Stromal cell of bone marrow (primary cell): Measurements from ENCODE around the gene ASF1A.
"Not testable (repeated sequence)": the region's sequence is repeated elsewhere in the genome, so short reads cannot be mapped to it uniquely, and the experiment has no call there.

Source experiments
- DNase-seq: peaks from one replicate; pipeline ENCODE4 v3.0.0-alpha.2; 2012; ENCODE audit warnings: low read depth

ASF1A gene

DNA sequence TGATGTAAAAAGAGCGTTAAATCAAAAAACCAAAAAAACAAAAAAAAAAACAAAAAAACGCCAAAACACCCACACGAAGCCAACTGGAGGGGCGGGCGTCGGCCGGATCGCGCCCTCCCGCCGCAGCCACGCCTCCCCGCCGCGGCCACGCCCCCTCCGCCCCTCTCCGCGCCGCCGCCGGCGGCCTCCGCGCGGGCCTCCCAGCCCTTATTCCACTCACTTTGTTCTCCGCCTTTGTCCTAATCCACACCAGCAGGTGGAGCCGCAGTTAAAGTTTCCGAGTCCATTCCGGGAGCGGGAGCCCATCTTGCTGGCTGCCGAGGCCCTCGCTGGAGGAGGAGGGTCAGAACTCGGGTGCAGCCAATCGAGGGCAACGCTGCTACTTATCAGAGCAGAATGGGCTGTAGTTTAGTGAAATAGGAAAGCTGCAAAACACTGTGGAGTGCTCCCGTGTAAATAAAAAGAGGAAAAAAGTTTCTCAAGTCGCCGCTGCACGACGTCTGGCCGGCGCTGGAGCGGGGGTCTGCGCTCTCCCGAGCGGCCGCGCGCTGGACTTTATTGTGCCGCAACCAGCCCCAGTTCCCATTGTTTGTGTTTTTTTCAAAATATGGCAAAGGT lies at the start of gene ASF1A:
Gene ASF1A, plus strand, starts transcription at position 346 of the 618 bp plus-strand sequence. Its CDS starts 262 bp downstream, at position 608.
- DNase-seq = peak; percentile 99

DNA sequence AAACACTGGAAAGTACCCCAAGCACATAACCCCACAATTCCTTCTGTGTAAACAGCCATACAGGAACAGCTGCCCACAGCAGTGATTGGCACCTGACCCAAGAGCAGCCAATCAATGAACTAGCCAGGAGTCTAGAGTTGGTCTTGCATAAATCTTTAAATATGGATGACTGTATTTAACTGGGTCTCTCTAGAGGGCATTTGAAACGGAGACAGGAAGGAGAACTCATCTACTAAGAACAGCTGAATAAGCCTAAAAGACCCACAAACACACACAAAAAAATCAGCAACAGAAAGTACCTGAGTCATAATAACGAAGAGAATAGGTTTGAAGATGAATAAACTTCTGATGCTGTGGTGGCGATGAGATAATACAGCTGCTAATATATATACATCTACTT lies 49.0 kb upstream of the ASF1A start:
- no peak for DNase-seq

DNA sequence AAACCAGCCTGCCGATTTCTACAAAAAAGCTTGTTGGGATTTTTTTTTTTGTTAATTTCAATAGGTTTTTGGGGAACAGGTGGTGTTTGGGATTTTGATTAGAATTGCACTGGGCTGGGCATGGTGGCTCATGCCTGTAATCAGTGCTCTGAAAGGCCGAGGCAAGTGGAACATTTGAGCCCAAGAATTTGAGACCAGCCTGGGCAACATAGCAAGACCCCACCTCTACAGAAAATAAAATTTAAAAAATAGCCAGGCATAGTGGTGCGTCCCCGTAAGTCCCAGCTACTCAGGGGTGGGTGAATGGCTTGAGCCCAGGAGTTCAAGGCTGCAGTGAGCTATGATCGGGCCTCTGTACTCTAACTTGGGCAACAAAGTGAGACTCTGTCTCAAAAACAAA lies 40.5 kb upstream of the ASF1A start:
- DNase-seq = no peak

DNA sequence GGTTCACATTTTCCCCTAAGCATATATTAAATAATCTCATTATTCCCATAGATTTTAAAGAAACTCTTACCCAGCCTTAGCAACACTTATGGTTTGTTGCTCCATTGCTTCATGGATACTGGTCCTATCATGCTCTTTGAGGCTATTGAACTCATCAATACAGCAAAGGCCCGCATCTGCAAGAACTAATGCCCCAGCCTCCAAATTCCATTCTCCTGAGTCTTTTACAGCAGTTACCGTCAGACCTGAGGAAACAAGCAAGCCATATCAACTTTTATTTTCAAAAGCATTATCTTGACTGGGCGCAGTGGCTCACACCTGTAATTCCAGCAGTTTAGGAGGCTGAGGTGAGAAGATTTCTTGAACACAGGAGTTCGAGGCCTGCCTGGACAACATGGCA lies 37.7 kb upstream of the ASF1A start:
- no peak for DNase-seq

DNA sequence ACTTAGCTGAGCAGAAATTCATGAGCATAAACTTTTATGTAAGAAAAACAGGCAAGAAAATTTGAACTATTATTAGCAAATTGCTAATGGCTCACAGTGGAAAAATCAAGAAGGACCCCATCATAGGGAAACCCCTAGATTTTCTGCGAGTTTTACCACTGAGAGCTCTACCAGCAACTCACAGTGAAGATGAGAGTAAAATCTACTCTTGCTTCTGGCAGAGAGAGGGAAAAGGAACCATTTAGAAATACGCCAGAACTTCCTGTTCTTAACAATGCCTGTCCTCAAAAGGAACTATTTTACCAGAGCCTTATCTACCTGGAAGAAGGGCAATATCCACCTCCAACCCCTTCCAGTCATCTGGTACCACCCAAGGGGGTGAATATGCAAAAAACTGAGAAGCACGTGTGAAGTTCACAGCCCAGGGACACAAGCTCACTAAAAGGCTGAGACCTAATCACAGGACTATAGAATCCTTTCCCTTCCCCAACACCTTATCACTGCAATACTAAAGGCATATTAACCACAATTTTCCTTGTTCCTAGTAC lies 34.4 kb upstream of the ASF1A start:
- no peak for DNase-seq

DNA sequence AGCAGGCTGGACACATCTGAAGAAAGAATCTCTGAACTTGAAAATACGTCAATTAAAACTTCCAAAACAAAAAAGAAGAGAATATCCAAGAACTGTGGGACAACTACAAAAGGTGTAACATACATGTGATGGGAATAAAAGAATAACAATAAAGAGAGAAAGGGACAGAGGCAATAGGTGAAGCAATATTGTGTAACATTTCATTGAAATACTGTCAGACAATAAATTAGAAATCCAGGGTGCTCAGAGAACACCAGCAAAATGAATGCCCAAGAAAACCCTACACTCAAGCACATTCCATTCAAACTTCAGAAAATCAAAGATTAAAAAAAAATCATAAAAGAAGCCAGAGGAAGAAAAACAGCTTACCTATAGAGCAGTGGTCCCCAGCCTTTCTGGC lies 33.6 kb upstream of the ASF1A start:
- DNase-seq = no peak

DNA sequence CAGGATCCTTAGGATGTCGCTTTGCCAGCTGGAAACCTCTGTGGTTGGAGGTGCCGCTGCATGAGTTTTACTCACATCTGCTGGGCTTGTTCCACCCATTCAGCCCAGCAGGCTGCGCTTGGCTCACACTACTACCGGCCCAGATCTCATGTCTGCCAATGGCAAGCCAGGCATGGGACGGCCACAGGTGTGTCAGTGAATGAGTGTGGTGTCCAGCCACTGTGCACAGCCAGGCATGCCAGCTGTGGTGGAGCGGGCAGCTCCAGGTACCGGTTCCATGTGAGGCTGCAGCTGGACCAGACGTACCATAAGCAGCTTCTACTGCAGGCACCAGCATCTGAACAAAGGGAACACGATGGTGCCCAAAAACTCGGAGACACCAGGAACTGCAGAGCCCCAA lies 33.1 kb upstream of the ASF1A start:
- DNase-seq = no peak

DNA sequence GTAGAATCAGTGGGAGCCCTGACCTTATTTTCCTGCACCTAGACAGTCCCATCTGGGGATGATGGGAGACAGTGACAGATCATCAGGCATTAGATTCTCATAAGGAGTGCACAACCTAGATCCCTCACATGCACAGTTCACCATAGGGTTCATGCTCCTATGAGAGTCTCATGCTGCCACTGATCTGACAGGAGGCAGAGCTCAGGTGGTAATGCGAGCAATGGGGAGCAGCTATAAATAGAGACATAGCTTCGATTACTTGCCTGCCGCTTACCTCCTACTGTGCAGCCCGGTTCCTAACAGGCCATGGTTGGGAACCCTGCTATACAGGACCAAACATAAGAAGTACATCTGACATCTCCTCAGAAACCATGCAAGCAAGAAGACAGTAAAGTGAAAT lies 31.5 kb upstream of the ASF1A start:
- no peak for DNase-seq

DNA sequence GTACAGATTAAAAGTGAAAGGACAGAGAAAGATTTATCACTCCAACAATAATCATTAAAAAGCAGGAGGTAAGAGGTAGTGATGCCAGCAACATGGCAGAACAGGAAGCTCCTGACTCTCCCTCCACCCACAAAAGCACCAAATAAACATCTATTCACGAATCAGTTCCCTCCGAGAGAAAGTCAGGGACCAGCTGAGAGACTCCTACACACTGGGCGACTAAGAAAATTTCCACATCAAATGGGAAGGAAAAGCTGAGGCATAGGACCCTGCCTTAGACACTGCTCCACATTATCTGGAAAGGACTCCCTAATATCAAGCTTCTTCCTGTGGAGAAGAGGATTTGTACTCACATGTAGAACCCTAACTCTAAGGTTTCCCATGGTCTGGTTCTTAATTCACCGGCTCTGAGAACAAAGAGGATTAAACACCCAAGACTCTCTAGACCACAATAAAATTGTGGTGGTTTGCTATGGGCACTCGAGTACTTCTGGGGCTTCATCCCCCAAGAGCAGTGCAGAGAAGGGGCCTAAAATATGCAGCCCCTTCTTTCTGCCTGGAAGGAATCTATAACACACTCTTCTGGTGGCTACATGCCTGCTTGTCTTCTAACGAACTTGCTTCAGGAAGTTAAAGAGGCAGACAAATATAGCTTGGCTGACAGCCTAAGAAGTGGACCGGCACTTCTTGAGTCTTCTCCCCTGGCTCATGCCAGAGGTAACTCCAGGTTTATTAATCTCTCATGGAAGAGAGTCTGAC lies 29.4 kb upstream of the ASF1A start:
- DNase-seq = no peak

DNA sequence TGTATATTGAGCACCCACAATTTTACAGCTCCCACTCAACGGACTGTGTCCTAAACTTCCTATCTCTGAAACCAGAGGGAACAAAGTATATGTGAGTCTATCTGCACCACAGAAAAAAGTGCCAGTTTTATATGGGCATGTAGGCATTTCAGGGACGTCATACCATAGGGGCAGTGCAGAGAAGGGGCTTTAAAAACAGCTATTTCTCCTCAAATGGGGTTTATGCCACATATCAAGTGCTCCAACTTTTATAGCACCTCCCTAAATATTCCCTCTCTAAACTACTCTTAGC lies 28.9 kb upstream of the ASF1A start:
- no peak for DNase-seq

DNA sequence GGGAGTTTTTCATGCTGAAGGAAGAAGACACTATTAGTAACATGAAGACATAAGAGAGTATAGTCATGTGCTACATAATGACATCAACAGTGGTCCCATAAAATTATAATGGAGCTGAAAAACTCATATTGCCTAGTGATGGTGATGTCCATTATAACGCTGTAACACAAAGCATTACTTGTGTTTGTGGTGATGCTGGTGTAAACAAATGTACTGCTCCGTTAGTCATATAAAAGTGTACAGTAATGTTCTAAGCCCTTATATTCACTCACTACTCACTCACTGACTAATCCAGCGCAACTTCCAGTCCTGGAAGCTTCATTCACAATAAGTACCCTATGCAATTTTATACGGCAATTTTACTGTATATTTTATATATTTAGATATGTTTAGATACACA lies 26.8 kb upstream of the ASF1A start:
- DNase-seq = no peak

DNA sequence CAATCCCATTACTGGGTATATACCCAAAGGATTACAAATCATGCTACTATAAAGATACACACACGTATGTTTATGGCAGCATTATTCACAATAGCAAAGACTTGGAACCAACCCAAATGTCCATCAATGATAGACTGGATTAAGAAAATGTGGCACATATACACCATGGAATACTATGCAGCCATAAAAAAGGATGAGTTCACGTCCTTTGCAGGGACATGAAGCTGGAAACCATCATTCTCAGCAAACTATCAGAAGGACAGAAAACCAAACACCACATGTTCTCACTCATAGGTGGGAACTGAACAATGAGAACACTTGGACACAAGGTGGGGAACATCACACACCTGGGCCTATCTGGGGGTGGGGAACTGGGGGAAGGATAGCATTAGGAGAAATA lies 25.1 kb upstream of the ASF1A start:
- not testable (repeated sequence) for DNase-seq

DNA sequence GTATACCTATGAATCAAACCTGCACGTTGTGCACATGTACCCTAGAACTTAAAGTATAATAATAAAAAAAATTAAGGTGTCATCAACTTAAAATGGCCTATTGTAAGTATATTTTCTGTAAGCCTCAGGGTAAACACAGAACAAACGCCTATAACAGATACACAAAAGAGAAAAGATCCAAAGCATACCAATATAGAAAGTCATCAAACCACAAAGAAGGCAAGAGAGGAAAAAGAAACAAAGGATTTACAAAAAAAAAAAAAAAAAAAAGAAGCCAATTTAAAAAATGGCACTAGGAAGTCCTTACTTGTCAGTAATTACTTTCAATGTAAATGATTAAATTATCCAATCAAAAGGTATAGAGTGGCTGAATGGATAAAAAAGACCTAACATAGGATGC lies 24.6 kb upstream of the ASF1A start:
- peak; percentile 15 for DNase-seq

DNA sequence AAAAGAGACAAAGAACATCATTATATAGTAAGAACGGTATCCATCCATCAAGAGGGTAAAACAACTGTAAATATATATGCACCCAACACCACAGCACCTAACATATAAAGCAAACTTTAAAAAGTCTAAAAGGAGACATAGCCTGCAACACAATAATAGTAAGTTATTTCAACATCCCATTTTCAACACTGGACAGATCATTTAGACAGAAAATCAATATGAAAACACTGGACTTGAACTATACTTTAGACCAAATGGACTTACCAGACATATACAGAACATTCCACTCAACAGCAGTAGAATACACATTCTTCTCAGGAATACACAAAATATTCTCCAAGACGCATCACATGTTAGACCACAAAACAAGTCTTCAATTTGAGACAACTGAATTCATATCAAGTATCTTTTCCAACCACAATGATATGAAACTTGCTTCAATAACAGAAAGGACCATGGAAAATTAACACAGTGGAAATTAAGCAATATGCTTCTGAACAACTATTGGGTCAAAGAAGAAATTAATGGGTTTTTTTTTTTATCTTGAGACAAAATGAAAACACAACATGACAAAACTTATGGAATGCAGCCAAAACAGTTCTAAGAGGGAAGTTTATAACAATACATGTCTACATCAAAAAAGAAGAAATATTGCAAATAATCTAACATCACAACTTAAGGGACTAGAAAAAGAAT lies 23.9 kb upstream of the ASF1A start:
- DNase-seq = peak; percentile 22

DNA sequence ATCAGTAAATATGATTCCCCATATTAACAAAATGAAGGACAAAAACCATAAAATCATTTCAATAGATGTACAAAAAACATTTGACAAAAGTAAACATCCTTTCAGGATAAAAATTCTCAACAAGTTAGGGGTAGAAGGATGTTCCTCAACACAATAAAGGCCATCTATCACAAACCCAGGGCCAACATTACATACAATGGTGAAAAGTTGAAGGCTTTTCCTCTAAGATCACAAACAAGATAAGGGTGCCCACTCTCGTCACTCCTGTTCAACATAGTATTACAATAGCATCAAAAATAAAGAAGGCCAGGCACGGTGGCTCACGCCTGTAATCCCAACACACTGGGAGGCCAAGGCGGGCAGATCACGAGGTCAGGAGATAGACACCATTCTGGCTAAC lies 22.6 kb upstream of the ASF1A start:
- DNase-seq = no peak

DNA sequence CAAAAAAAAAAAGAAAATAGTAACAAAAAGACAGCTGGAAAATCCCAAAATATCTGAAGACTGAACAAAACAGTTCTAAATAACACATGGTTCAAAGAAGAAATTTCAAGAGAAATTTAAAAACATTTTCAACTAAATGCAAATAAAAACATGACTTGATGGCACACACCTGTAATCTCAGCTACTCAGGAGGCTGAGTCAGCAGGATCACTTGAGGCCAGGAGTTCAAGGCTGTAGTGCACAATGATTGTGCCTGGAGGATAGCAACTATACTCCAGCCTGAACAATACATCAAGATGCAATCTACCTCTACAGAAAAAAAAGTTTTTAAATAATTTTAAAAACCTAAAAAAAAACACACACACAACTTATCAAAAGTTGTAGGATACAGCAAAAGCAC lies 21.6 kb upstream of the ASF1A start:
- no peak for DNase-seq

DNA sequence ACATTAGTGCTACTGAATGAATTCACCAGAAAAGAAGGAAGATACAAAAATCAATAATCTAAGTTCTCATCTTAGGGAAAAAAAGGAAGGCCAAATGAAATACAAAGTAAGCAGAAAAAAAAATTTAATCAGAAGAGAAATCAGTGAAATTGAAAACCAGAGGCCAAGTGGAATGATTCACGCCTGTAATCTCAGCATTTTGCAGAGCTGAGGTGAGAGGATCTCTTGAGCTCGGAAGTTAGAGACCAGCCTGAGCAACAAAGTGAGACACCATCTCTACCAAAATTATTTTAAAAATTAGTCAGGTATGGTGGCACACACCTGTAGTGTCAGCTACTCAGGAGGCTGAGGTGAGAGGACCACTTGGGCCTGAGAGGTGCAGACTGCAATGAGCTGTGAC lies 21.2 kb upstream of the ASF1A start:
- no peak for DNase-seq

DNA sequence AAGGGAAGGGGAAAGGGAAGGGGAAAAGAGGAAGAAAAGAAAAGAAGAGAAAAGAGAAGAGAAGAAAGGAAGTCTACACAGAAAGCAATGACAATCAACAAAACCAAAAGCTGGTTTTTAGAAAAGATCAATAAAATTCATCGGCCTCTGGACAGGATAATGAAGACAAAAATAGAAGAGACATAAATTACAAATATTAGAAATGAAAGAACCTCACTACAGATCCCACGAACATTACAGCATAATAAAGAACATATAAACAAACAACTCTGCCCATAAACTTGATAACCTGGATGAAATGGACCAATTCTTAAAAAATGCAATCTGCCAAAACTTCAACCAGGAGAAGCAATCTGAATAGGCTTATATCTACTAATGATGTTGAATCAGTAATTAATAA lies 20.7 kb upstream of the ASF1A start:
- DNase-seq = no peak

DNA sequence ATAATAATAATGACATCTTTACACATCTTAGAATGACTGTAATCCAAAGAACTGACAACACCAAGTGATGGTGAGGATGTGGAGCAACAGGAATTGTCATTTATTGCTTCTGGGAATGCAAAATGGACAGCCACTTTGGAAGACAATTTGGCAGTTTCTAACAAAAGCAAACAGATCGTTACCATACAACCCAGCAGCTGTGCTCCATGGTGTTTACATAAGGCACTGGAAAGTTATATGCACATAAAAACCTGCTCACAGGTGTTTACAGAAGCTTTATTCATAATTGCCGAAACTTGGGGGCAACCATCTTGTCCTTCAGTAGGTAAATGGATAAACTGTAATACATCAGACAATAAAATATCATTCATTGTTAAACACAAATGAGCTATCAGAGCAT lies 18.3 kb upstream of the ASF1A start:
- no peak for DNase-seq

DNA sequence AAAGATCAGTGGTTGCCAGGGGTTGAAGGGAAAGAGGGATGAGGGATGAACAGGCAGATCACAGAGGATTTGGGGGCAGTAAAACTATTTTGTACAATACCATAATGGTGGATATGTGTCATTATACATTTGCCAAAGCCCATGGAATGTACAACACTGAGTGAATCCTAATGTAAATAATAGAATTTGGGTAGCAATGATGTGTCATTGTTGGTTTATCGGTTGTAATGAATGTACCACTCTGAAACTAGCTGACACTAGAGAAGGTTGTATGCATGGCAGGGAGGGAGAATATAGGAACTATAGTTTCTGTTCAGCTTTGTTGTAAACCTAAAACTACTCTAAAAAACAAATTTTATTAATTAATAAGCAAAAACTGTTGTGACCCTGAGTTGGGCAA lies 17.8 kb upstream of the ASF1A start:
- DNase-seq = peak; percentile 10

DNA sequence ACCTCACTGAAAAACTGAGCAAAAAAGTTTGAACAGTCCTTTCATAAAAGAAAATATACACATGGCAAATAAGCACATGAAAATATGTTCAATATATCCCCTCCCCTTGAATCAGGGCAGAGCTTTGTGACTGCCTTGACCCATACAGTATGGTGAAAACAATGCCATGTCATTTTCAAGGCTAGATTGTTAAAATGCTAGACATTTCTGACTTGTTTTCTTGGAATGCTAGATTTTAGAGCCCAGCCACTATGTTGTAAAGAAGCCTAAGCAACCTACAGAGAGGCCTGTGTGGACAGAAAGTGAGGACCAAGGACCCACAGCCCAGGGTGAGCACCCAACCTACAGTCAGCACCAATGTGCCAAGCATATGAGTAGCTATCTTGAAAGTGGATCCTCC lies 17.1 kb upstream of the ASF1A start:
- DNase-seq = peak; percentile 12

DNA sequence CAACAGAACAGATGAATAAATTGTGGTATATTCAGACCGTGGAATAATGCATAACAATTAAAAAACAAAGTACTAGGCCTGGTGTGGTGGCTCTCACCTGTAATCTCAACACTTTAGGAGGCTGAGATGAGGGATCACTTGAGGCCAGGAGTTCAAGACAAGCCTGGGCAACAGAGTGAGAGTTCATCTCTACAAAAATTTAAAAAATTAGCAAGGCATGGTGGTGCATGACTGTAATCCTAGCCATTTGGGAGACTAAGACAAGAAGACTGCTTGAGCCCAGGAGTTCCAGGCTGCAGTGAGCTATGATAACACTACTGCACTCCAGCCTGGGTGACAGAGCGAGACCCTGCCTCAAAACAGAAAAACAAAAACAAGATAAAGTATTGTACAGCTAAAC lies 16.1 kb upstream of the ASF1A start:
- no peak for DNase-seq
